ENCODE measurements around the gene TSC2. TPM values are rescaled to one million over a fixed set of nuclear protein-coding genes. Genes with fewer than 3 reads are reported as not detected.
A peak's percentile ranks its signal among the peaks of the same experiment; 100 is the strongest.

TSC2 gene
- total and polyA plus RNA-seq, 9 of the 15 experiments (the other 6 are each of a cell fraction or from before 2014, with no cell fraction given): 1.3 to 68.1 (median 16.6) TPM

DNA sequence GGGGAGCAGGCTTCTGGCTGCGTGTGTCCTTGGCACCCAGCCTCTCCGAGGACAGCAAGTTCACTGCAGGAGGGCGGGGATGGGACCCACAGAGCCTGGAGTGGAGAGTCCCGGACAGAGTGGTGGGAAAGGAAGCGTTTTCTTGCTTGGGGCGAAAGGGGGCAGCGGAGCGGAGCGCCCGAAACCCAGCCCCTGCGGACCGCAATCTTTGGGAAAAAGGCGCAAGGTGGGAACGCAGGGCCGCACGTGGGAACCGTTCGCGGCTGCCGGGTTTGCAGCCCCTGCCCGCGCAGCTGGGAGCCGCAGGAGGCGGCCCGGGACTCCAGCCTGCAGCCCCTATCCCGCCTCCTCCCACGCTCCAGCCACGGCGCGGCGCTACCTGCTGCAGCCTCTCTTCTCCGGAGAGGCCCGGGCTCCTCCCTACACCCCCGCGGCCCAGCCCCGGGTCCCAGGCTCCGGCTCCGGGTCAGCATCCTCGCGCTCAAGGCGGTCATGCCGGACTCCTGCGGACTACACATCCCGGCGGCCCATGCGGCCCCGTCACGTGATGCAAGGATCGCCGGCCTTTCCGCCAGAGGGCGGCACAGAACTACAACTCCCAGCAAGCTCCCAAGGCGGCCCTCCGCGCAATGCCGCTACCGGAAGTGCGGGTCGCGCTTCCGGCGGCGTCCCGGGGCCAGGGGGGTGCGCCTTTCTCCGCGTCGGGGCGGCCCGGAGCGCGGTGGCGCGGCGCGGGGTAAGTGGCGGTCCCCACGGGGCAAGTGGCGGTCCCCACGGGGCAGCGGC, at the start of gene TSC2, which contains the start of gene NTHL1 (continued):
- TF ChIP-seq, protein P1, sequence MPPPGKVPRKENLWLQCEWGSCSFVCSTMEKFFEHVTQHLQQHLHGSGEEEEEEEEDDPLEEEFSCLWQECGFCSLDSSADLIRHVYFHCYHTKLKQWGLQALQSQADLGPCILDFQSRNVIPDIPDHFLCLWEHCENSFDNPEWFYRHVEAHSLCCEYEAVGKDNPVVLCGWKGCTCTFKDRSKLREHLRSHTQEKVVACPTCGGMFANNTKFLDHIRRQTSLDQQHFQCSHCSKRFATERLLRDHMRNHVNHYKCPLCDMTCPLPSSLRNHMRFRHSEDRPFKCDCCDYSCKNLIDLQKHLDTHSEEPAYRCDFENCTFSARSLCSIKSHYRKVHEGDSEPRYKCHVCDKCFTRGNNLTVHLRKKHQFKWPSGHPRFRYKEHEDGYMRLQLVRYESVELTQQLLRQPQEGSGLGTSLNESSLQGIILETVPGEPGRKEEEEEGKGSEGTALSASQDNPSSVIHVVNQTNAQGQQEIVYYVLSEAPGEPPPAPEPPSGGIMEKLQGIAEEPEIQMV (tag; conservative IDR thresholded peaks at IDR 0.05; ENCODE audit: low read depth): no peak
- TF ChIP-seq KDM4B (IDR thresholded peaks at IDR 0.05; ENCODE audit: borderline replicate concordance in 2 of 2, low read depth in 1 of 2): peak in 1 of 2 experiments; percentile 95; a peak in 2 of 4 replicates
- peak; percentile 99 for TF ChIP-seq GABPA (tag; conservative IDR thresholded peaks at IDR 0.05; ENCODE audit: low read depth)
- TF ChIP-seq ZNF644 (tag; IDR thresholded peaks at IDR 0.05; ENCODE audit: low read depth): peak; percentile 91
- no peak for TF ChIP-seq SIRT6 (IDR thresholded peaks at IDR 0.05; ENCODE audit: low read depth, low read length)
- 0 out of 2 replicates have a peak, but pooled peaks have one; percentile 29 for TF ChIP-seq E2F3 (CRISPR knock-in tag; IDR thresholded peaks at IDR 0.05)
- TF ChIP-seq, protein P2, sequence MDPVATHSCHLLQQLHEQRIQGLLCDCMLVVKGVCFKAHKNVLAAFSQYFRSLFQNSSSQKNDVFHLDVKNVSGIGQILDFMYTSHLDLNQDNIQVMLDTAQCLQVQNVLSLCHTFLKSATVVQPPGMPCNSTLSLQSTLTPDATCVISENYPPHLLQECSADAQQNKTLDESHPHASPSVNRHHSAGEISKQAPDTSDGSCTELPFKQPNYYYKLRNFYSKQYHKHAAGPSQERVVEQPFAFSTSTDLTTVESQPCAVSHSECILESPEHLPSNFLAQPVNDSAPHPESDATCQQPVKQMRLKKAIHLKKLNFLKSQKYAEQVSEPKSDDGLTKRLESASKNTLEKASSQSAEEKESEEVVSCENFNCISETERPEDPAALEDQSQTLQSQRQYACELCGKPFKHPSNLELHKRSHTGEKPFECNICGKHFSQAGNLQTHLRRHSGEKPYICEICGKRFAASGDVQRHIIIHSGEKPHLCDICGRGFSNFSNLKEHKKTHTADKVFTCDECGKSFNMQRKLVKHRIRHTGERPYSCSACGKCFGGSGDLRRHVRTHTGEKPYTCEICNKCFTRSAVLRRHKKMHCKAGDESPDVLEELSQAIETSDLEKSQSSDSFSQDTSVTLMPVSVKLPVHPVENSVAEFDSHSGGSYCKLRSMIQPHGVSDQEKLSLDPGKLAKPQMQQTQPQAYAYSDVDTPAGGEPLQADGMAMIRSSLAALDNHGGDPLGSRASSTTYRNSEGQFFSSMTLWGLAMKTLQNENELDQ (CRISPR knock-in tag; IDR thresholded peaks at IDR 0.05; ENCODE audit: borderline replicate concordance): no peak
- no peak for TF ChIP-seq RUNX1 (IDR thresholded peaks at IDR 0.05; ENCODE audit: low read depth)
- no peak for TF ChIP-seq GTF2A2 (tag; IDR thresholded peaks at IDR 0.05)
- no peak for TF ChIP-seq CSDE1 (IDR thresholded peaks at IDR 0.05)
- no peak for TF ChIP-seq MEF2D (tag; conservative IDR thresholded peaks at IDR 0.05; ENCODE audit: low read depth)
- TF ChIP-seq PML (IDR thresholded peaks at IDR 0.05; ENCODE audit: low read length): no peak
- no peak for TF ChIP-seq ZSCAN32 (CRISPR knock-in tag; IDR thresholded peaks at IDR 0.05)
- no peak for TF ChIP-seq TBL1XR1 (IDR thresholded peaks at IDR 0.05; ENCODE audit: low read length in 2 of 2)
- TF ChIP-seq, protein P3, sequence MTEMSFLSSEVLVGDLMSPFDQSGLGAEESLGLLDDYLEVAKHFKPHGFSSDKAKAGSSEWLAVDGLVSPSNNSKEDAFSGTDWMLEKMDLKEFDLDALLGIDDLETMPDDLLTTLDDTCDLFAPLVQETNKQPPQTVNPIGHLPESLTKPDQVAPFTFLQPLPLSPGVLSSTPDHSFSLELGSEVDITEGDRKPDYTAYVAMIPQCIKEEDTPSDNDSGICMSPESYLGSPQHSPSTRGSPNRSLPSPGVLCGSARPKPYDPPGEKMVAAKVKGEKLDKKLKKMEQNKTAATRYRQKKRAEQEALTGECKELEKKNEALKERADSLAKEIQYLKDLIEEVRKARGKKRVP (CRISPR knock-in tag; IDR thresholded peaks at IDR 0.05): peak; percentile 79
- peak; percentile 68; the same call in 1 of the 2 replicates for TF ChIP-seq JUND (IDR thresholded peaks at IDR 0.05; ENCODE audit: borderline replicate concordance, low read depth, low read length)
- no peak; the same call in 2 of the 3 replicates for TF ChIP-seq JUND (tag; IDR thresholded peaks at IDR 0.05; ENCODE audit: borderline replicate concordance, low read depth, low read length)
- TF ChIP-seq PCBP1 (IDR thresholded peaks at IDR 0.05; ENCODE audit: low read depth, low read length, poor library complexity, severe bottlenecking): peak; percentile 55
- TF ChIP-seq, protein P4, sequence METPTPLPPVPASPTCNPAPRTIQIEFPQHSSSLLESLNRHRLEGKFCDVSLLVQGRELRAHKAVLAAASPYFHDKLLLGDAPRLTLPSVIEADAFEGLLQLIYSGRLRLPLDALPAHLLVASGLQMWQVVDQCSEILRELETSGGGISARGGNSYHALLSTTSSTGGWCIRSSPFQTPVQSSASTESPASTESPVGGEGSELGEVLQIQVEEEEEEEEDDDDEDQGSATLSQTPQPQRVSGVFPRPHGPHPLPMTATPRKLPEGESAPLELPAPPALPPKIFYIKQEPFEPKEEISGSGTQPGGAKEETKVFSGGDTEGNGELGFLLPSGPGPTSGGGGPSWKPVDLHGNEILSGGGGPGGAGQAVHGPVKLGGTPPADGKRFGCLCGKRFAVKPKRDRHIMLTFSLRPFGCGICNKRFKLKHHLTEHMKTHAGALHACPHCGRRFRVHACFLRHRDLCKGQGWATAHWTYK (CRISPR knock-in tag; IDR thresholded peaks at IDR 0.05): peak; percentile 81; the same call in 1 of the 2 replicates
- TF ChIP-seq FOXJ3 (CRISPR knock-in tag; IDR thresholded peaks at IDR 0.05): no peak
- TF ChIP-seq NR1H2 (CRISPR knock-in tag; IDR thresholded peaks at IDR 0.05): no peak

Measured in K562 (cell line).